GM18861 (cell line): ENCODE measurements around the gene FAM221B.

ENCODE experiments used
- ATAC-seq: cut with Tn5 transposase; IDR thresholded peaks from one replicate; pipeline ENCODE4 v1.9.1; 2021; ENCODE audit not compliant: unreplicated experiment

FAM221B gene

GRCh38 chr9:35828716-35829083 lies at the start of gene FAM221B:
Gene FAM221B, minus strand, starts transcription at chr9:35828732. Its CDS starts 2,571 bp downstream, at chr9:35826161.
- no peak for ATAC-seq

- no peak for ATAC-seq
Observed at GRCh38 chr9:35872505-35872904, 44.0 kb upstream of the FAM221B start.

- no peak for ATAC-seq
Observed at GRCh38 chr9:35871545-35871944, 43.0 kb upstream of the FAM221B start.

GRCh38 chr9:35870351-35870923 lies 41.9 kb upstream of the FAM221B start, which contains the start of gene OR13J1:
Gene OR13J1, minus strand, starts transcription at chr9:35870401. Its CDS starts 0 bp downstream, at chr9:35870401.
- no peak for ATAC-seq

GRCh38 chr9:35869621-35870216 lies 41.2 kb upstream of the FAM221B start:
- ATAC-seq: no peak

GRCh38 chr9:35868933-35869332 lies 40.4 kb upstream of the FAM221B start:
- no peak for ATAC-seq

GRCh38 chr9:35867538-35867937 lies 39.0 kb upstream of the FAM221B start:
- no peak for ATAC-seq

GRCh38 chr9:35864695-35865255 lies 36.2 kb upstream of the FAM221B start:
- ATAC-seq: no peak

- no peak for ATAC-seq
Observed at GRCh38 chr9:35863583-35863982, 35.1 kb upstream of the FAM221B start.

- no peak for ATAC-seq
Observed at GRCh38 chr9:35862328-35862727, 33.8 kb upstream of the FAM221B start.

- no peak for ATAC-seq
Observed at GRCh38 chr9:35861161-35861897, 32.8 kb upstream of the FAM221B start.

- no peak for ATAC-seq
Observed at GRCh38 chr9:35859990-35860339, 31.4 kb upstream of the FAM221B start.

GRCh38 chr9:35859310-35859989 lies 30.9 kb upstream of the FAM221B start:
- no peak for ATAC-seq

GRCh38 chr9:35858458-35858857 lies 29.9 kb upstream of the FAM221B start:
- ATAC-seq: no peak

GRCh38 chr9:35856882-35857281 lies 28.4 kb upstream of the FAM221B start:
- no peak for ATAC-seq

GRCh38 chr9:35856206-35856605 lies 27.7 kb upstream of the FAM221B start:
- no peak for ATAC-seq

- ATAC-seq: no peak
Observed at GRCh38 chr9:35854091-35854762, 25.7 kb upstream of the FAM221B start.

- no peak for ATAC-seq
Observed at GRCh38 chr9:35852876-35853865, 24.6 kb upstream of the FAM221B start.

- no peak for ATAC-seq
Observed at GRCh38 chr9:35852267-35852815, 23.8 kb upstream of the FAM221B start.
